Hindlimb muscle (tissue), 1 donor: Measurements from ENCODE around the gene LSM14A. TPM values are rescaled to one million over a fixed set of nuclear protein-coding genes. Genes with fewer than 3 reads are reported as not detected.
"Not testable (repeated sequence)": the region's sequence is repeated elsewhere in the genome, so short reads cannot be mapped to it uniquely, and the experiment has no call there.

Experiments used
- DNase-seq: peaks from one replicate; pipeline ENCODE4 v3.0.0-alpha.2; 2013
- polyA plus RNA-seq: library from polyadenylated mRNA; unstranded; fragments of 120-200 nt; gene quantifications from one replicate; pipeline ENCODE4 v1.2.1, GENCODE V29; 2013; ENCODE audit not compliant: insufficient read length

Gene LSM14A
- polyA plus RNA-seq: 83.6 TPM

DNA sequence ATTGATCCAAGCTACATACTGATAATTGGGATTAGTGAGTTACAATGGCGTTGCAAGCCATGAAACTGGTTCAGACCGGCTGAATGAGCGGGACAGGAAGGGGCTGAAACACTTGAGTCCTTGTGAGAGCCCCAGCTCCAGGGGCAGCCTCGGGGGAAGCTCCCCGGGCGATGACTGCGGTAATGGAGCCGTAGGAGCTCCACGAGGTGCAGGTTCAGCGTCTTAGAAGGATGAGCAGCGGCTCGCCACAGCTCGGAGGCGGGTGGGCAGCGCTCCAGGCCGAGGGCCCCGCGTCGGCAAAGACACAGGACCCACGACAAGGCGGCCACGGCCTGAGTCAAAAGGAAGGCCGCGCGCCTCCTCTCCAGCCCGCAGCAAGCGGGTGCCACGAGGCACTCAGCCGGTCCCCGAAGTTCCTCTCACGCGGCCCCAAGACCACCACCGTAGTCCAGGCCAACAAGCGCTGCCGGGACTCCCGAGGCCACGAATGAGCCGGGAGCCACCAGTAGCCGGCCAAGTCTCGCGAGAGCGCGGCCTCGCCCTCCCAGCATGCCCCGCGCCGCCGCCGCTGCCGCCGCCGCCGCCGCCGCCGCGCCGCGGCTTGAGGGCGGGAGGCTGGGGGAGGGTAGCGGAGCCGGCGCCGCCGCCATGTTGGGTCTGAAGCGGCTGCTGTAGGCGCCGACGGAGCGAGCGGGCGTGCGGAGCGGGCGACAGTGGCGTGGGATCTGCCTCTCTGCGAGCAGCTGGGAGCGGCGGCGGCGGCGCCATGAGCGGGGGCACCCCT is at the start of gene LSM14A:
TSS of gene LSM14A (plus strand) at position 628 of the 784 bp plus-strand sequence. CDS start at position 767, 139 bp downstream.
- peak; percentile 95 for DNase-seq

DNA sequence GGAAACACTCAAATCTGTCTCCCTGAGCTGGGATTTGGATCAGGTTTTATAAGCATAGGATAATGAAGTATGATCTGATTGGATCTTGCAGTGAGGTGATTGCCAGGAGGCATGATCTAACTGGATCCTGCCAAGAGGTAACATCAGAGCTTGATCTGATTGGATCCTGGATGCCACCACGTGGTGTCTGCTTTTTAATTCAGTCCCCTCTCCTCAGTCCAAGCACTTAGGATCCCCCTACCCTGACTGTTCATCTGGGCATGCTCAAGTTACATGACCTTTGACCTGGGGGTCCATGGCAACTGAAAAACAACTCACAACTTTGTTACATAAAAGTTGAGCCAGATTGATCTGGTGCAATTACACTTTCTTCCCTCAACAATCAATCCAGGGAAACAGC is 47.5 kb upstream of the LSM14A start:
- no peak for DNase-seq

DNA sequence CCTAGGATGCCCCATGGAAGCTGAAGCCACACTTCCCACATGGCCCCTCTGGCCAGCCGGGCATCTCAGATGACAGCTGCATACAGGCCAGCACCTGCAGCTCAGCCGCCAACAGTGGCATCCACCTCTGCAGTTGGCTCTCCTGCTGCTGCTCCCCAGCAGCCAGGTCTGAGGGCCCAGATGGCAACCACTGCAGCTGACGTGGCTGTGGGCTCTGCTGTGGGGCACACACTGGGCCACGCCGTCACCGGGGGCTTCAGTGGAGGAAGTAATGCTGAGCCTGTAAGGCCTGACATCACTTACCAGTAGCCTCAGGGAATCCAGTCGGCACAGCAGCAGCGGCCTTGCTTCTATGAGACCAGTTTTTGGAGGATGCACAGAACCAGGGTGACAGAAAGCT is 45.3 kb upstream of the LSM14A start:
- DNase-seq: no peak

DNA sequence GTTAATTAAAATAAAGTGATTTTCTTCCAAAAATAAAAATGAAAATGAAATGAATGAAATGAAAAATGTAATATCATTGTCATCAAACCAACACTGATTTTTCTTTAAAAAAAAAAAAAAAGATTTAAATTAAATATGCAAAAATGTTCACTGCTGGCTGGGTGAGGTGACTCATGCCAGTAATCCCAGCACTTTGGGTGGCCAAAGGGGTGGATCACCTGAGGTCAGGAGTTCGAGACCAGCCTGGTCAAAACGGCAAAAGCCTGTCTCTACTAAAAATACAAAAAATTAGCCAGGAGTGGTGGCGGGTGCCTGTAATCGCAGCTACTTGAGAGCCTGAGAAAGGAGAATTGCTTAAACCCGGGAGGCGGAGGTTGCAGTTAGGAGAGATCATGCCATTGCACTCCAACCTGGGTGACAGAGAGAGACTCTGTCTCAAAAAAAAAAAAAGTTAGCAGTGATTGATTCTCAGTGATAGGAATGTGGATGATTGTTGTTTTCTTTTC is 44.6 kb upstream of the LSM14A start:
- DNase-seq: no peak

DNA sequence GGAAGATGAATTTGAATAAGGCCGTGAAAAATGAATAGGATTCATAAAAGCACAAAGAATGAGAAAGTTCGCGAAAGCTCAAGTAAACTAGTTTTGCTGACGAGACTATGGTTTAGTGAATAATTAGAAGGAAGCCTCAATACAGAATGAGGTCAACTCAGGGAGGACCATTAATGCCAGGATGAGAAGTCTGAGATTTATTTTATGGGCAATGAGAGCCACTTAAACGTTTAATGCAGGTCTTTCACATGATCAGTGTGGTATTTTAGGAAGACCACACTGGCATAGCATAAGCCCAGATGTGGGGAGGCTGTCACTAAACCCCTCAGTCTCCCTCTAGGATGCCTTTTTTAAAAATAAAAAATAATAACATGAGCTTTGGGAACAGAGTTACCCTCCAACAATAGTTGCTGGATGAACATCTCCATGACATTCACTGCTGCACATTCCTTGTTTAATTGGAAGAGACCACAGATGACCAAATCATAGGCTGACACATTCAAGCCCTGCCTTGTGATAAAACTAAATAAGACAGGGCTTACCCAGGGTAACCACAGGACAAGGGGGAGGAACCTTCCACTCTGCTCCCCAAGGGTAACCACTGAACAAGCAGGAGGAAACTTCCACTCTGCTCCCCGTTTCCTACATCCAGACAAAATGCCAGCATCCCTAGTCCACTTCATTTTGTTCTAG is 43.6 kb upstream of the LSM14A start:
- no peak for DNase-seq

DNA sequence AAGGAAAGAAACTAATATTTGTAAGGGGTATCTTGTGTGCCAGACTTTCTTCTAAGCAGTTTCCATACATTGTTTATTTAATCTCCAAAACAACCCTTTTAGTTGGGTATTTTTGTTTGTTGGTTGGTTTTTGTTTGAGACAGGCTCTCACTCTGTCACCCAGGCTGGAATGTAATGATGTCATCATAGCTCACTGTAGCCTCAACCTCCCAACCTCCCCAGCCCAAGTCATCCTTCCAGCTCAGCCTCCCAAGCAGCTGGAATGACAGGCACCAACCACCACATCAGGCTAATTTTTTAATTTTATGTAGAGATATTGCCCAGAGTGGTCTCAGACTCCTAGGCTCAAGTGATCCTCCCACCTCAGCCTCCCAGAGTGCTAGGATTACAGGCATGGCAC is 41.2 kb upstream of the LSM14A start:
- DNase-seq: no peak

DNA sequence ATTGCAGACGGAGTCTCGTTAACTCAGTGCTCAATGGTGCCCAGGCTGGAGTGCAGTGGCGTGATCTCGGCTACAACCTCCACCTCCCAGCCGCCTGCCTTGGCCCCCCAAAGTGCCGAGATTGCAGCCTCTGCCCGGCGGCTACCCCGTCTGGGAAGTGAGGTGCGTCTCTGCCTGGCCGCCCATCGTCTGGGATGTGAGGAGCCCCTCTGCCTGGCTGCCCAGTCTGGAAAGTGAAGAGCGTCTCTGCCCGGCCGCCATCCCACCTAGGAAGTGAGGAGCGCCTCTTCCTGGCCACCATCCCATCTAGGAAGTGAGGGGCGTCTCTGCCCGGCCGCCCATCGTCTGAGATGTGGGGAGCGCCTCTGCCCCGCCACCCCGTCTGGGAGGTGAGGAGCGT is 40.2 kb upstream of the LSM14A start:
- not testable (repeated sequence) for DNase-seq

DNA sequence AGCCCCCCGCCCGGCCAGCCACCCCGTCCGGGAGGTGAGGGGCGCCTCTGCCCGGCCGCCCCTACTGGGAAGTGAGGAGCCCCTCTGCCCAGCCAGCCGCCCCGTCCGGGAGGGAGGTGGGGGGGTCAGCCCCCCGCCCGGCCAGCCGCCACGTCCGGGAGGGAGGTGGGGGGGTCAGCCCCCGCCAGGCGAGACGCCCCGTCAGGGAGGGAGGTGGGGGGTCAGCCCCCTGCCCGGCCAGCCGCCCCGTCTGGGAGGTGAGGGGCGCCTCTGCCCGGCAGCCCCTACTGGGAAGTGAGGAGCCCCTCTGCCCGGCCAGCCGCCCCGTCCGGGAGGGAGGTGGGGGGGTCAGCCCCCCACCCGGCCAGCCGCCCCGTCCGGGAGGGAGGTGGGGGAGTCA is 39.6 kb upstream of the LSM14A start:
- not testable (repeated sequence) for DNase-seq

DNA sequence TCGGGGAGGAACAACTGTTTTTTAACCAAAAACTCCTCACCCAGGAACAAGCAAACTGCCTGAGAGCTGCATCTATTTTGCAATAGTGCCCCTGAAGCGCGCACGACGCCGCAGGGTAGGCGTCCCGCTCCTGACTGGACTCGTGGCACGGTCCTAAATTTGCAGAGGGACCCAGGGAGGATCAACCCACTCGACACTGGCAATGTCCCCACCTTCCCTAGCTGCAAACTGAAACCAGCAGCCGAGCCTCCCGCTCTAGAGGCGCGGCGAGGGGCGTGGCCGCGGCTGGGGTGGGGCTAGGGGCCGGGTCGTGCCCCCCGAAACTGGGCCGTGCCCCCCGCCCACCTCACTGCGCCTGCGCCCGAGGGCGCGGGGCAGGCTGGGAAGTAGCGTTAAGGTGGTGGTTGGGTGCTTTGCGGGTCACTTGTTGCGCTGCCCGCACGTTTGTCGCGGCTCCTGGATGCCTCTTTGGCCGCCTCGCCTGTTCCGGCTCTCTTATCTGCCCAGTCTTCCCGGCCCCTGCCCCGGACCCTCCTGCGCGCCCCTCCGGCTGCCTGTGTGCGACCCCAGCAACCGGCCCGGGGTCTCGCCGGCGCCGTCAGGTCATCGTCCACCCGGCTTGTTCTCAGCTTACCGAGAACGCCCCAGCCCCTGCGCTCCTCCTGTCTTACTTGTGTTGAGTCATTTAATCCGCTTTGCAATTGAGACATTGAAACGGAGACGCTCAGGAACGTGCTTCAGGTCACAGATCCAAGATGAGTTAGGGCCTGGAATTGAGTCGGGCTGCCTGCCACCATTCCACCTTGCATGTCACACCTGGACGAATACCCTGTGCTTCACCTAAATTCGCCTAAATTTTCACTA is 37.9 kb upstream of the LSM14A start:
- peak; percentile 88 for DNase-seq

DNA sequence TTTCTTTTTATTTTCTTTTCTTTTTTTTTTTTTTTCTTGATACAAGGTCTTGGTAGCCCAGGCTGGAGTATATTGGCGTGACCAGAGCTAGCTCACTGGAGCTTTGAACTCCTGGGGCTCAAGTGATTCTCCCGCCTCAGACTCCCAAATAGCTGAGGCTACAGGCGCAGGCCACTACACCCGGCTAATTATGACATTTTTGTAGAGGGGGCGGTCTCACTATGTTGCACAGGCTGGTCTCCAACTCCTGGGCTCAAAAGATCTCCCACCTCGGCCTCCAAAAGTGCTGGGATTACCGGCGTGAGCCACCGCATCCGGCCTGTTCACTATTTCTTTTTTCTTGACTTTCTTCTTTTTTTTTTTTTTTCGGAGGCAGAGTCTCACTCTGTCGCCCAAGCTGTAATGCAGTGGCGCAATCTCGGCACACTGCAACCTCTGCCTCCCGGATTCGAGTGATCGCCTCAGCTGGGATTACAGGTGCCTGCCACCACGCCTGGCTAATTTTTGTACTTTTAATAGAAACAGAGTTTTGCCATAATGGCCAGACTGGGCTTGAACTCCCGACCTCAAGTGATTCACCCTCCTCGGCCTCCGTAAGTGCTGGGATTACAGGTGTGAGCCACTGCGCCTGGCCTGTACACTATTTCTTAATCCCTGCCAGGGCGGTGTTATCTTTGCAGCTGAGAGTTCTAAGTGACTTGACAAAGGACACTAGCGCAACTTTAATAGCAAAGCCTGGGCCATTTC is 37.1 kb upstream of the LSM14A start:
- no peak for DNase-seq

DNA sequence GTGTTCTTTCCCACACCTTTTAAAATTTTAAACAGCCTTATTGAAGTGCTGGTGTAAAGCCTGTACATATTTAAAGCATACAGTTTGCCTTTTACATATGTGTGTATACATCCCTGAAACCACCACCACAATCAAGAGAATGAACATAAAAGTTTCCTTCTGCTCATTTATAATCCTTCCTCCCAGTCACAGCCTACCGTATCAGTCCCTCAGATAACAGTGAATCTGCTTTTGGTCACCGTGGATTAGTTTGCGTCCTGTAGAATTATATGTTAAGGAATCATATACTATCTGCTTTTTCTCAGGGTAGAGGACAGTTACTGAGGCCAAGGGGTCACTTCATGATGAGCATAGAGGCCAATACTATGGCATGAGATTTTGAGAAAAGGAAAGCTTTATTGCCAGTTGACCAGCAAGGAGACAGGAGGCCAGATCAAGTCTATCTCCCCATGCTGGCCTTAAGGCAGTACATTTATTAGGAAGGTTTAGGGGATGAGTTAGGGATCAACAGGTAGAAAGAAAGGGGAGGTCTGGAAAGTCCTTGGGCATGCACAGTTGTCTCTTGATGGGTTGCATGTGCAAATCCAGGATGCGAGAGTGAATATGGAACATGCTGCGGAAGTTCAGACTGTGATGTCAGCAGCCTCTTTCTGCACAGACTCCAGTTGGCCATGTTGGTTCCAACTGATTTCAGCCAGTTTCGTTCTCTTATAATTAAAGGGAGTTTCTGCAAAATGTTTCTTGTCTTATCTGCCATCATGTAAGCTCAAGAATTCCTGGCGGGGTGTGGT is 36.3 kb upstream of the LSM14A start:
- DNase-seq: no peak

DNA sequence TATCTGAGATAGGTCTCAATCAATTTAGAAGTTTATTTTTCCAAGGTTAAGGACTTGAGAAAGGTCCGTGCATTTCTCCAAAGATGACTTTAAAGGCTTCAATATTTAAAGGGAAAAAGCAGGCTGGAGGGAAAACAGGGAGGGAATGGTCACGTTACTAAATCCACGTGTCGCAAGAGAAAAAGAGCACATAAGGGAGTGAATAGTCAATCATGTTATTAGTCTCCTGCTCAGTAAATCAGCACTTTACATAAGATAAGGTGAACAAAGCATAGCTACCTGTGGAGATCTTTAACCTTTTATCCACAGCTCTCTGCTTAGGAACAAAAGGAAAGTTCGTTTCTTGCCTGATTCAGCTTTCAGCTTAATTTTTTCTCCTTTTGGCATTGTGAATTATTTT is 31.3 kb upstream of the LSM14A start:
- DNase-seq: no peak

DNA sequence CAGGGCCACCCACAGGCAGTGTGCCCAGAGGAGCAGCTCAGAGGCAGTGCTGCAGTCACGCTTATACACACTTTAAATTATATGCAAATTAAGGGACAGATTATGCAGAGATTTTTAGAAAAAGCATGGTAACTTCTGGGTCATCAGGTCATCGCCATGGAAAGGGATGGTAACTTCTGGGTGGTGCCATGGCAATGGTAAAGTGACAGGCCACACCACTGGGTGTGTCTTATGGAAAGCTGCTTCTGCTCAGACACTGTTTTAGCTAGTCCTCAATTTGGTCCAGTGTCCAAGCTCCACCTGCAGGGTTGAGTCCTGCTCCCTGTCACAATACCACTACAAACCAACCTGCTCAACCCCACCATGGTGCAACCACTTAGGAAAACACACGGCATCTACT is 29.9 kb upstream of the LSM14A start:
- no peak for DNase-seq

DNA sequence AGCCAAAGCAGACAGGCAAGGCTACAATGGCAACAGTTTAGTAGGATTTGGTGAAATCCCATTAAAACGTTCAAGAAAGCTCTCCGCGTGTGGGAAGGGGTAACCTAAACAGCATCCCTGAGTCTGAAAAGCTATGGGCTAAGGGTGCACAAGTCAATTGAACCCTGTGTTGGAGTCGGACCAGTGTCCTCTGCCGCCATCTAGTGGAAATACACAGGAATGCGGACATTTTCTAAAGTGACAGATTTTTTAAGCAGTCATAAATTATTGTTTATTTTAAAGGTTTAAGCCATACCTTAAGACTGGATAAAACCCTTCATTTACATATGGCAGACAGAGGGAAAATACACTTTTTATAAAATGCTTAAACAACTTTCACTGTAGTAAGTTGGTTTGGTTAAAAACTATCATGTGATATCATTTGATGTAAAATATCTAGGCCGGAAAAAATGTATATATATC is 26.5 kb upstream of the LSM14A start:
- peak; percentile 34 for DNase-seq

DNA sequence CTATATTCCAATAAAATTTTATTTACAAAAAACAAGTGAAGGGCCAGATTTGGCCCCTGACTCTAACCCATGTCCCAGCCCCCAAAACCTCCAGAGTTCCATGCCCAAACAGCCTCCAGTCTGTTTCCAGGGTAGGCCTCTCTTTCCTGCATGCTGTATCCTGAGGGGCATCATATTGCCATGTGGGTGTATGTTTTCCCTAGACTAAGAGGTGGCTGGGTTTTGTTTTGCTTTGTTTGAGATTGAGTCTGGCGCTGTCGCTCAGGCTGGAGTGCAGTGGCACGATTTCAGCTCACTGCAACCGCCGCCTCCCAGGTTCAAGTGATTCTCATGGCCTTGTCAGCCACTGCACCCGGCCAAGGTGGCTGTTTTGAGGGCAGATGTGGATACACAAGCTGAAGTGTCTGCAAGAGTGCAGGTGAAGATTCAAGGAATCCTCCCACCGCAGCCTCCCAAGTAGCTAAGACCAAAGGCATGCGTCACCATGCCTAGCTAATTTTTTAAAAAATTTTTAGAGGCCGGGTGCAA is 23.6 kb upstream of the LSM14A start:
- DNase-seq: no peak

DNA sequence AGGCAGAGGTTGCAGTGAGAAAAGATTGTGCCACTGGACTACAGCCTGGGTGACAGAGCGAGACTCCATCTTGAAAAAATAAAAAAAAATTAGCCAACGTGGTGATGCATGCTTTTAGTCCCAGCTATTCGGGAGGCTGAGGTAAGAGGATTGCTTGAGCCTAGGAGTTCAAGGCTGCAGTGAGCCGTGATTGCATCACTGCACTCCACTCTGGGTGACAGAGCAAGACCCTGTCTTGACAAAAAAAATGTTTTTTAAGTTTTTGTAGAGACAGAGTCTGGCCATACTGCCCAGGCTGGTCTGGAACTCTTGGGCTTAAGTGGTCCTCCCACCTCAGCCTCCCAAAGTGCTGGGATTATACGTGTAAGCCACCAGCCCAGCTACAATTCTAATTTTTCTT is 22.4 kb upstream of the LSM14A start:
- no peak for DNase-seq

DNA sequence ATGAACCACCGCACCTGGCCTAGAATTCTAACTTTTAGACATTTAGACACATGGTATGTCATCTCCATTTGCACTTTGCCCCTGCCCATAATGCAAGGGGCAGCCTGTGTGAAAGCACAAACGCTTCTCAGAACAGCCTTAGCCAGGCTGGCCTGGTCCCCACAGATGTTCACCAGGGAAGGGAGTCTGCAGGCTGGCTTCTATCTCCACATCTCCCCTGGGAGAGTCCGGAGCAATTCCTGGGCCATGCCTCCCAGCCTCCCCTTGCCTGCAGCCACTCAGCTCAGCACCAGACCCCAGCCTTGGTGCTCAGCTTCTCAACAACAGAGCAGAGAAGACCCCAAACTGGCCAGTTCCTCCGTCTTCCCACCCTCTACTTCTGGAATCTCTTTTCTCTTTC is 21.7 kb upstream of the LSM14A start:
- no peak for DNase-seq

DNA sequence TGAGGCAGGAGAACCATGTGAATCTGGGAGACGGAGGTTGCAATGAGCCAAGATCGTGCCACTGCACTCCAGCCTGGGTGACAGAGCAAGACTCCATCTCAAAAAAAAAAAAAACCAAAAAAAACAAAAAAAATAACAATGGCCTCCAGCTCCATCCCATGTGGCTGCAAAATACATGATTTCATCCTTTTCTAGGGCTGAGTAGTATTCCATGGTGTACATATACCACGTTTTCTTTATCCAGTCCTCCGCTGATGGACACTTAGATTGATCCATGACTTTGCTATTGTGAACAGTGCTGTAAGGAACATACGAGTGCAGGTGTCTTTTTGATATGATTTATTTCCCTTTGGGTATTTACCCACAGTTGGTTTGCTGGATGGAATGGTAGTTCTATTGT is 20.9 kb upstream of the LSM14A start:
- no peak for DNase-seq

DNA sequence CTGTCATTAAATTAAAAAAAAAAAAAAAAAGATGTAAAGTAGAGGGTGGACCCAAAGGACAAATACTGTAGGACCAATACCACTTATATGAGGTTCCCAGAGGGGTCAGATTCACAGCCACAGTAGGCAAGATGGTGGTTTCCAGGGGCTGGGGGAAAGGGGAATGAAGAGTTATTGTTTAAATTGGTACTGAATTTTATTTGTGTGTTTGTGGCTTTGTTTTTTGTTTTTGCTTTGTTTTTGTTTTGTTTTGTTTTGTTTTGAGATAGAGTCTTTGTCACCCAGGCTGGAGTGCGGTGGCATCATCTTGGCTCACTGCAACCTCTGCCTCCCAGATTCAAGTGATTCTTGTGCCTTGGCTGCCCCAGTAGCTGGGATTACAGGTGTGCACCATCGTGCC is 17.9 kb upstream of the LSM14A start:
- no peak for DNase-seq

DNA sequence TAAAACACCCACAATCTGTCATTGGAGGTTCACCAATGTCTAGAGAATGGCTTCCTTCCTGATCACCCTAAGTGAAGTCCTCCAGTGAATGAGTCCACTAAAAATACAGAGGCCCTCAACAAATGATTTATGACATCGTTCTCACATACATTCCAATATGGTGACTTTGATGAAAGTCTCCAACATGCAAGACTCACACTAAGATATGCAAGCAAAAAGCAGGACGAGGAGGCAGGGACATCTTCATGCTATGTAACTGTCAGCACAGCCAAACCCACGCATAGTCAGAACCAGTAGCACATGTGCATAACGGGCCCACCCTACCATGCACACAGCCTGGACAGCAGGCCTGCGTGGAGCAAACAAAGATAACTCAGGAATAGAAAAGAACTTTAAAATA is 16.6 kb upstream of the LSM14A start:
- DNase-seq: no peak

DNA sequence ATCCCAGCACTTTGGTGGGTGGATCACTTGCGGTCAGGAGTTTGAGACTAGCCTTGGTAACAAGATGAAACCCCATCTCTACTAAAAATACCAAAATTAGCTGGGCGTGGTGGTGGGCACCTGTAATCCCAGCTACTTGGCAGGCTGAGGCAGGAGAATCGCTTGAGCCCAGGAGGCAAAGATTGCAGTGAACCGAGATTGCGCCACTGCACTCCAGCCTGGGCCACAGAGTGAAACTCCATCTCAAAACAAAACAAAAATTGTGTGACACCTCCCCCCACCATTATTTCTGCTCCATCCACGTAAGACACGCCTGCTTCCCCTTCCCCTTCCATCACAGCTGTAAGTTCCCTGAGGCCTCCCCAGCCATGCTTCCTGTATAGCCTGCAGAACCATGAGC is 13.3 kb upstream of the LSM14A start:
- not testable (repeated sequence) for DNase-seq
